KMS-11 (cell line): ENCODE measurements around the gene CACNA2D2.

ENCODE experiments used
- H2AFZ ChIP-seq: fragments of 200-600 bp; sonication (generic); 2 replicates; pipeline ENCODE4 v1.6.1; 2016; ENCODE audit warnings: antibody characterized with exemption, mixed run types, low read depth
- H3K27ac ChIP-seq: fragments of 200-600 bp; sonication (generic); 2 replicates; pipeline ENCODE4 v1.6.1; 2016; ENCODE audit warnings: mild to moderate bottlenecking, mixed run types
- H3K27me3 ChIP-seq: fragments of 200-600 bp; sonication (generic); 2 replicates; pipeline ENCODE4 v1.6.1; 2017; ENCODE audit warnings: mild to moderate bottlenecking, low read depth, mixed run types, moderate library complexity; ENCODE audit not compliant: insufficient read depth
- H3K36me3 ChIP-seq: fragments of 200-600 bp; sonication (generic); 2 replicates; pipeline ENCODE4 v1.6.1; 2017; ENCODE audit warnings: mild to moderate bottlenecking, mixed run types; ENCODE audit not compliant: insufficient read depth
- H3K4me1 ChIP-seq: fragments of 200-600 bp; sonication (generic); 2 replicates; pipeline ENCODE4 v1.6.1; 2016; ENCODE audit warnings: mild to moderate bottlenecking, low read depth, mixed run types; ENCODE audit not compliant: poor library complexity, severe bottlenecking
- H3K4me2 ChIP-seq: fragments of 200-600 bp; sonication (generic); 2 replicates; pipeline ENCODE4 v1.7.0; 2016; ENCODE audit warnings: mild to moderate bottlenecking, mixed run types
- H3K4me3 ChIP-seq: fragments of 200-600 bp; sonication (generic); IDR thresholded peaks from 2 replicates; pipeline ENCODE4 v1.6.1; 2017; ENCODE audit warnings: low read depth, low read length, mixed read lengths; ENCODE audit not compliant: insufficient read depth
- H3K79me2 ChIP-seq: fragments of 200-600 bp; sonication (generic); 2 replicates; pipeline ENCODE4 v1.6.1; 2016; ENCODE audit warnings: low read depth, mixed run types; ENCODE audit not compliant: insufficient read depth
- H3K9ac ChIP-seq: fragments of 200-600 bp; sonication (generic); 2 replicates; pipeline ENCODE4 v1.6.1; 2016; ENCODE audit warnings: mild to moderate bottlenecking, mixed run types
- H4K20me1 ChIP-seq: fragments of 200-600 bp; sonication (generic); 2 replicates; pipeline ENCODE4 v1.6.1; 2016; ENCODE audit warnings: mild to moderate bottlenecking, mixed run types; ENCODE audit not compliant: insufficient read depth
- TF ChIP-seq, protein P1 (sequence below): fragments of 200-600 bp; sonication (generic); conservative IDR thresholded peaks from 2 replicates; pipeline ENCODE4 v1.6.1; 2017; ENCODE audit warnings: low read depth, mild to moderate bottlenecking, antibody characterized with exemption, low read length, moderate library complexity, mixed read lengths

The CACNA2D2 gene

GRCh38 chr3:50523279-50523811 lies 19.9 kb upstream of the CACNA2D2 start:
- Histone ChIP-seq H3K4me3 (no peak overlapping the region), H3K36me3 (no peaks in the 10 kb centered on the region), H3K27me3 (peaks cover 12% of the 10 kb centered on the region; the same call in 1 of the 2 replicates), H2AFZ (no peak overlapping the region), H4K20me1 (no peaks in the 10 kb centered on the region), H3K79me2 (no peaks in the 10 kb centered on the region), H3K27ac (no peak overlapping the region), H3K9ac (no peak overlapping the region), H3K4me2 (no peak overlapping the region), H3K4me1 (peaks cover 5% of the 10 kb centered on the region)
- TF ChIP-seq, protein P1, sequence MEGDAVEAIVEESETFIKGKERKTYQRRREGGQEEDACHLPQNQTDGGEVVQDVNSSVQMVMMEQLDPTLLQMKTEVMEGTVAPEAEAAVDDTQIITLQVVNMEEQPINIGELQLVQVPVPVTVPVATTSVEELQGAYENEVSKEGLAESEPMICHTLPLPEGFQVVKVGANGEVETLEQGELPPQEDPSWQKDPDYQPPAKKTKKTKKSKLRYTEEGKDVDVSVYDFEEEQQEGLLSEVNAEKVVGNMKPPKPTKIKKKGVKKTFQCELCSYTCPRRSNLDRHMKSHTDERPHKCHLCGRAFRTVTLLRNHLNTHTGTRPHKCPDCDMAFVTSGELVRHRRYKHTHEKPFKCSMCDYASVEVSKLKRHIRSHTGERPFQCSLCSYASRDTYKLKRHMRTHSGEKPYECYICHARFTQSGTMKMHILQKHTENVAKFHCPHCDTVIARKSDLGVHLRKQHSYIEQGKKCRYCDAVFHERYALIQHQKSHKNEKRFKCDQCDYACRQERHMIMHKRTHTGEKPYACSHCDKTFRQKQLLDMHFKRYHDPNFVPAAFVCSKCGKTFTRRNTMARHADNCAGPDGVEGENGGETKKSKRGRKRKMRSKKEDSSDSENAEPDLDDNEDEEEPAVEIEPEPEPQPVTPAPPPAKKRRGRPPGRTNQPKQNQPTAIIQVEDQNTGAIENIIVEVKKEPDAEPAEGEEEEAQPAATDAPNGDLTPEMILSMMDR, result no peak

- Histone ChIP-seq H3K79me2 (no peaks in the 10 kb centered on the region), H2AFZ (no peak overlapping the region), H3K27ac (no peak overlapping the region), H3K4me2 (no peak overlapping the region), H4K20me1 (no peaks in the 10 kb centered on the region), H3K36me3 (no peaks in the 10 kb centered on the region), H3K4me3 (no peak overlapping the region), H3K9ac (no peak overlapping the region), H3K4me1 (peaks cover 5% of the 10 kb centered on the region), H3K27me3 (peaks cover 20% of the 10 kb centered on the region; the same call in 1 of the 2 replicates)
- TF ChIP-seq, protein P1, result no peak
Measured at GRCh38 chr3:50521572-50521971, 18.1 kb upstream of the CACNA2D2 start.

DNA sequence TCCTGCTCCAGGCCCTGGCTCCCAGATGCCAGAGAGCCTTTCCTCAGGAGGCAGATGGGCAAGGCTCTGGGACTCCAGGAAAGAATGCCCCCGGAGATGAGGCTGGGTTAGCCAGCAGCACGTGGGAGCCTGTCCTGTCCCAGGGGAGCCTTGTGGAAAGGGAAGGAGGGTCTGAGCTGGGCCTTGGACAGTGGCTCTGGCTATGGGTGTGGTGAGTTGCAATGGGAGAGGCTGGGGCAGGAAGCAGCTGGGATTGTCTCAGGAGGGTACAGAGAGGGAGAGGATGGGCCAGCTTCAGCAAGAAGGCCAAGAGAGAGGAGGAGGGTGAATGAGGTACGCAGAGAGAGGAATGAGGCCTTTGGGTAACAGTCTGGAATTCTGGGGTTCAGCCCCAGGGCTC lies 17.4 kb upstream of the CACNA2D2 start:
- Histone ChIP-seq H3K27ac (no peak overlapping the region), H4K20me1 (no peaks in the 10 kb centered on the region), H3K27me3 (peaks cover 20% of the 10 kb centered on the region; the same call in 1 of the 2 replicates), H3K4me3 (no peak overlapping the region), H3K79me2 (no peaks in the 10 kb centered on the region), H2AFZ (no peak overlapping the region), H3K9ac (no peak overlapping the region), H3K4me1 (peaks cover 4% of the 10 kb centered on the region), H3K4me2 (no peak overlapping the region), H3K36me3 (no peaks in the 10 kb centered on the region)
- TF ChIP-seq, protein P1, result no peak

GRCh38 chr3:50519471-50520089 lies 16.1 kb upstream of the CACNA2D2 start:
- no peak overlapping the region for H3K4me2 ChIP-seq
- no peaks in the 10 kb centered on the region for H3K79me2 ChIP-seq
- H3K36me3 ChIP-seq, result no peaks in the 10 kb centered on the region
- no peak overlapping the region for H3K9ac ChIP-seq
- H3K27ac ChIP-seq, result no peak overlapping the region
- H3K4me3 ChIP-seq, result no peak overlapping the region
- H3K4me1 ChIP-seq, result no peaks in the 10 kb centered on the region
- TF ChIP-seq, protein P1, result peak; percentile 78
- peaks cover 22% of the 10 kb centered on the region; the same call in 1 of the 2 replicates for H3K27me3 ChIP-seq
- H4K20me1 ChIP-seq, result no peaks in the 10 kb centered on the region
- no peak overlapping the region for H2AFZ ChIP-seq
